GM21390 (cell line): Measurements from ENCODE around the gene KLHL29.

Source experiments
- ATAC-seq: cut with Tn5 transposase; IDR thresholded peaks from one replicate; pipeline ENCODE4 v1.9.1; 2021; ENCODE audit not compliant: unreplicated experiment

The KLHL29 gene

GRCh38 chr2:23565814-23566213 is 180.8 kb downstream of the KLHL29 start:
- ATAC-seq, result no peak

- no peak for ATAC-seq
These were observed 181.5 kb downstream of the KLHL29 start for GRCh38 chr2:23566241-23567142.

- ATAC-seq, result no peak
These were observed 182.3 kb downstream of the KLHL29 start for GRCh38 chr2:23567161-23567756.

- ATAC-seq, result no peak
These were observed 183.2 kb downstream of the KLHL29 start for GRCh38 chr2:23568211-23568610.

- no peak for ATAC-seq
These were observed 183.7 kb downstream of the KLHL29 start for GRCh38 chr2:23568626-23569190.

- ATAC-seq, result no peak
These were observed 184.9 kb downstream of the KLHL29 start for GRCh38 chr2:23569761-23570365.

- no peak for ATAC-seq
These were observed 186.1 kb downstream of the KLHL29 start for GRCh38 chr2:23571085-23571484.

GRCh38 chr2:23571527-23572282 is 186.7 kb downstream of the KLHL29 start:
- no peak for ATAC-seq

- ATAC-seq, result no peak
These were observed 190.1 kb downstream of the KLHL29 start for GRCh38 chr2:23574919-23575654.

GRCh38 chr2:23578964-23579671 is 194.1 kb downstream of the KLHL29 start:
- no peak for ATAC-seq

- ATAC-seq, result no peak
These were observed 194.7 kb downstream of the KLHL29 start for GRCh38 chr2:23579674-23580073.

GRCh38 chr2:23583467-23583866 is 198.5 kb downstream of the KLHL29 start:
- ATAC-seq, result no peak

GRCh38 chr2:23584054-23584745 is 199.2 kb downstream of the KLHL29 start:
- no peak for ATAC-seq

GRCh38 chr2:23585273-23586170 is 200.5 kb downstream of the KLHL29 start:
- ATAC-seq, result no peak

- ATAC-seq, result no peak
These were observed 201.8 kb downstream of the KLHL29 start for GRCh38 chr2:23586741-23587306.

GRCh38 chr2:23587341-23587880 is 202.4 kb downstream of the KLHL29 start:
- no peak for ATAC-seq

GRCh38 chr2:23588106-23588505 is 203.1 kb downstream of the KLHL29 start:
- no peak for ATAC-seq
